ENCODE results near the gene GOLIM4.

The GOLIM4 gene

DNA sequence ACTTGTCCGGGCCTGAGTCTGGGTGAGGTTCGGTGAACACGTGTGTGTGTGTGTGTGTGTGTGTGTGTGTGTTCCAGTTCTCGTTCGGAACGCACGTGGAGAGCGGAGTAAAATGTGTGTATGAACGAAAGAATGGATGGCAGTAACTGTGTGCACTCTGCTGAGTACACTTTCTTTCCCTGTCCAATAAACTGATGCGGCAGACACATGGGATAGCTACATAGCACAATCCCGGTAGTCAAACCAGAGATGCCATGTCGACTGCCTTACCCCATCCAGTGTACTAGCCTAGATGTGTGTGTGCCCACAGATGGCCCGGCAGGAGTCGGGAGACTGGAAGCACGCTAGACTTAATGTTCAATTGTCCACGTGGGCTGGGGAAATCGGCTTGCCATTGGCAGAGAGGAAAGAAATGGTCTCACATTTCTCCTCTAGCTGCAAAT, 507 bp upstream of the GOLIM4 start:
- no peak for DNase-seq (ENCODE audit: low read depth)

DNA sequence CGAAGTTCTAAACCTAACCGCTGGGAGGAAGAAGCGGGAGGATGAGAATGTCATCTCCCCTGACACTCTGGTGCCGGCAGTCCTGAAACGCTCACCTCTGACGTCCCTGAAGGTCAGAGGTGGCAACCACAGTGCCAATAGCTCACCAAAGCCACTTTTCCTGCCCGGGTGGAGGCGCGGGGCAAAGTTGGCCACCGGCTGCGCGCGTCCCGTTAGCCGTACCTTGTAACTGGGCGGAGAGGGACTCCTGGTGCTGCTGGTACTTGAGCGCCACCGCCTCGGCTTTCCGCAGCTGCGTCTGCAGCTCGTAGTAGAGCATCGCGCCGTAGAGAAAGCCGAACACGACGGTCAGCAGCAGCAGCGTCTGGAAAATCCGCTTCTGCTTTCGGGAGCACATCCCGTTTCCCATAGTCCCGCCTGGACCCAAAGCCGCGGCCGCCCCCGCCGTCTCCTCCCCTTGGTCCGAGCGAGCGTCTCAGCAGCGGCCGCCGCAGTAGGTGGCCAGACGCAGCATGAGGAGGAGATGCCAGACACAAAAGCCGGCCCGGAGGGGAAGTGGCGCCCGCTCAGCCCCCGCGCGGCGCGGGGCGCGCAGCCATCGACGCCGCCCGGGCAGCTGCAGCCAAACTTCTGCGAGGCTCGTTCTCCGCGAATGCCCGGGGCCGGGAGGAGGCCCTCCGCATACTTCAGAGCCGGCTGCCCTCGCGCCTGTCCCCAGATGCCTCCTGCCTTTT, 680 bp downstream of the GOLIM4 start:
- no peak for DNase-seq (ENCODE audit: low read depth)

DNA sequence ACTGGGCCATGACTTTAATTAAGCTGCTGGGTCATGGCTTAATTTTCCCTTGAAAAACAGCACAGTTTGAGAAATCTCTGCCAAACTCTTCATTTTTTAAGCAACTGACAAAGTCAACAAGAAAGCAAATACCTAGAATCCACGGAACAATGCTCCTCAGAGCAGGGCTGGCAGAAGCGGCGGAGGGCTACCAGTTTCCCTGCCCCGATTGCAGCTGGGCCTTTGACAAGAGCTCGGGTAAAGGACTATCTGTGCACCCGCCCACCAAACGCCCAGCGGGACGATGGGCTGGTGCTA, 1.2 kb downstream of the GOLIM4 start:
- DNase-seq (ENCODE audit: low read depth) = no peak

DNA sequence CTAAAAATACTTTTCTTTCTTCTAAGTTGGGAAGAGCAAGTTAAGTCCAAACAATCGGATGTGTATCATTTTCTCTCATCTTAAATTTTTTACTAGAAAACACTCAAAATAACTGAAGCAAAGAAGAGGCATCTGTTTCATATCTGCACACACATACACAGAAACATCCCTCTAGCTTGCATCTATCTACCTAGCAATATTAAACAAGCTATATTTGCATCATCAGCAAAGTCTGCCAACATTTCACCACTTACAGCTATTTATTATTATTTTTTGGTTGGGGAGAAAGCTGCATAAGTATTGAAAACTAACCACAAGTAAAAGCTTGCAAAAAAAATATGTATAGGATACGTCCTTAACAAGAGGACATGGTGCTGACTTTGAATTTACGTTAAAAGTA, 1.9 kb downstream of the GOLIM4 start:
- DNase-seq (ENCODE audit: low read depth) = no peak

DNA sequence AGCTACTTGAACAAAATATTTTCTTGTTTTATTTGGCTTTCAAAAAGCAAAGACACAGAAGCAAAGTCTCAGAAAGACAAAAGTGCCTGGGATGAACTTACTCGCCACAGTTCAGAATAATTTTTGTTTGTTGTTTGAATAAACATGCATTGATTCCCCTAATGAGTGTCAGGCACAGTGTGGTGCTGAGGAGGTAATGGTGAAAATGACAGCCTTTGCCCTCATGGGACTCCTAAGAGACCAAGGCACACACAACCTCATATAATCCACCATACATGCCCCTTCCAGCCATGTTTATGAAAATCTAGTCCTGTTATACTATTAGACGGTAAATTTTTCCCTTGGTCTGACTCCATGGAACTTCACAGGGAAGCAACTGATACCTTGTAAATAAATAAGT, 2.5 kb downstream of the GOLIM4 start:
- no peak for DNase-seq (ENCODE audit: low read depth)

DNA sequence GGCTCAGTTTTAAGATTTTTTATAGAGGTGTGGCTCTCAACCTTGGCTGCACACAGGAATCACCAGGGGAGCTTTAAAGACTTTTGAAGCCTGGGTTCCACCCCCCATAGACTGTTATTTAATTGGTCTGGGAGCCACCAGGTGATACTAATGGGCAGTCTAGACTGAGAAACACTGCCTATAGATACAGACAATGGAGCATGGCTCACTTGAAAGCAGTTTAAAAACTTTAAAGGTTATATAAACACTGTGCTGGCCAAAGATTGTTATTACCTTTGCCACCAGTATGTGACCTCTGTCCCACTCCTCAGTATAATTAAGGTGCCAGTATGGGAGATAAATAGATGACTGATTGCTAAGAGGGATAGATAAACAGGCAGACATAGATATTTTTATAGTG, 3.8 kb downstream of the GOLIM4 start:
- no peak for DNase-seq (ENCODE audit: low read depth)

DNA sequence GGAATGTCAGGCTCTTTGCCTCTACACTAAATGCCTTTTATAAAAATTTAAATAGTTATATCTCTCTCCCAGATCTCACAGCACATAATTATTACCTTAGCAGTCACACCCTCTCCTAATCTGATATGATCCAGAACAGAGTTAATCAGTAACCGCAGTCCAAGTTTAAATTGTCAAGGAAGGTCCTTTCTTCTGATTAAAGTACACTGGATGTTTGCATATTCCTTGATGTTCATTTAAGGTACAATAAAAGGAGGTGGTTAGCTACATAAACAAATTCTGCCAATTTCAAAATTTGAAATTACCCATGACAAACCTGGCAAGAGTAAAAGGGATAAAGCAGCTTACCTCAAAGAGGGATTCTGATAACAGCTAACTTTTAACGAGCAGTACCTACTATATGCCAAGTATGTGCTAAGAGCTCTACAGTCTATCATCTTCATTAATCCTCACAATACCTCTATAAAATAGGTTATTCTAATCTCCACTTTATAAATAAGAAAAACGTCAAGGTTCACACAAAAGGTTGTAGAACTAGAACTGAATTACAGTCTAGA, 4.3 kb downstream of the GOLIM4 start:
- no peak for DNase-seq (ENCODE audit: low read depth)

DNA sequence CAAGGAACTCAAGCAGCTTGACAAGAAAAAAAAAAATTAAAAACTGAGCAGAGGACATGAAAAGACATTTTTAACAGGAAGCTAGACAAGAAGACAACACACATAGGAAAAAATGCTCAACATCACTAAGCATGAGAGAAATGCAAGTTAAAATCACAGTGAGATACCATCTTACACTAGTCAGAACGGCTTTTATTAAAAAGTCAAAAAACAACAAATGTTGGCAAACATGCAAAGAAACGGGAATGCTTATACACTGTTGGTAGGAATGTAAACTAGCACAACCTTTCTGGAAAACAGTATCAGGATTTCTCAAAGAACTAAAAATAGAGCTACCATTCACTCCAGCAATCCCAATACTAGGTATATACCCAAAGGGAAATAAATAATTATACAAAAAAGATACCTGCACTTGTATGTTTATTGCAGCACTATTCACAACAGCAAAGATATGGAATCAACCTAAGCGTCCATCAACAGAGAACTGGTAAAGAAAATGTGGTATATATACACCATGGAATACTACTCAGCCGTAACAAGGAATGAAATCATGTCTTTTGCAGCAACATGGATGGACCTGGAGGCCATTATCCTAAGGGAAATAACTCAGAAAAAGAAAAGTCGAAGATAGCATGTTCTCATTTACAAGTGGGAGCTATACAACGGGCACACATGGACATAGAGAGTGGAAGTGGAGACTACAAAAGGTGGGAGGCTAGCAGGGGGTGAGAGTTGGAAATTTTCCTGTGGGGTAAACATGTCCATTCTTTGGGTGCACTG, 5.2 kb downstream of the GOLIM4 start:
- DNase-seq (ENCODE audit: low read depth) = no peak

DNA sequence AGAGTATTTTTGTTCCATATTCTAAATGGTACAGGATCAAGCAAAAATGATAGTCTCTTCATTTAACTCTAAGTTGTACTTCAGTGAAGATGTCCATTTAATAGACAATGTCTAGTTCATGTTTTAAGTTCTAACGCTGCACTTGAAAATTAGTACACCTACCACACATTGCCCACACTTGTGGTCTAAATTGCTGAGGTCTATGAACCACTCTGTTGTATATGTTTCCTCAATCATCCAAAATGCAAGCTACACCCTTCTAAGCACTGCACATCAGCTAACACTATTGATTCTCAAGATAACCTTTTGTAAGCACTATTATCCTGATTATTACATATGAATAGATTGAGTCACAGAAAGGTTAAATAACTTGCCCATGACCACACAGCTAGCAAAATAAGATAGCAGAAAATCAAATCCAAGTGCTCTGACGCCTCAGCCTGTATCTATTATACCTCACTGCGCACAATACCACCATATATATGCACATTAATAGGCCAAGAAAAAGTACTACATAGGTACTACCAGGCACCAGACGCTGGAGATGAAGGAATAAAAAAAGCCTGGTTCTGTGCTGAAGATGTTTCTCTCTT, 6.4 kb downstream of the GOLIM4 start:
- no peak for DNase-seq (ENCODE audit: low read depth)

DNA sequence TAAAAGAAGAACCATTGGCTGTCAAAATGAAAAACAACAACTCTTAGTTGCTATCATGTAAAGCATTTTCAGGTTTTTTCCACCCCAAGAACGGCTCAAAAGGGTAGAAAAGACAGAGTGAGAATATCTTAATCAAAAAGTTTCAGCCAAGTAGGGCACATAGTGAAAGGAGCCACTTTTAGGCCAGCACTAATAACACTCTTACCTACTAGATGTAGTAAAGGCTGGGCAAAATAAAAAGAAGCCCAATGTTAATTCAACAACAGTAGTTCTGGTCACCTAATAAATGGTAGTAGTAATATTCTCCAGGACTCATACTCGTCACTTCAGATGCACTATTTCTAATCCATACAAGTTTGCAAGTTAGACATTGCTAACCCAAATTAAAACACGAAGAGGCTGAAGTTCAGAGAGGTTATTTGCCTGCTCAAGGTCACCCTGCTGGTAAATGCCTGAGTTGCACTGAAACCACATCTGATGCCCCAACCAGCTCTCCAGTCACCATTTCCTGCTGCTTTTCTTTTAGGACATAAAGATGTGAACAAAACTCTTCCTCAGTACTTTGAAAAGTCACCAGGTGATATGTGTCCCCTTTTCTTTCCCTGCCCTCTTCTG, 7.5 kb downstream of the GOLIM4 start:
- DNase-seq (ENCODE audit: low read depth) = no peak

DNA sequence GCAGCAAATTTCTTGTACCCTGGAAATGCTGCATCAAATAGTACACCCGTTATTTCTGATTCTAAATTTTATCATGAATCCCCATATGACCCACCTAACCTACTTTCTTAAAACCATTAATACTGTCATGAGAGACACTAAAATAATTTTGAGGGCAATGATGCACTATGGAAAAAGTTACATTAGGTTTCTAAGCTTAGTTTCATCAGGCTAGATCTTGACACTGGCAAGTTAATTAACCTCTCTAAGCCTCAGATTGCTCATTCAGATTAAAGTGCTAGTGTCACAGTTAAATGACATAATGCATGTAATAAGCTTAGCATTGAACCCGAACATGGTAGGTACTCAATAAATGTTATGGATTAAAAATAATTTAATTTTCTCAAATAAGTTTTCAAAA, 8.2 kb downstream of the GOLIM4 start:
- DNase-seq (ENCODE audit: low read depth) = no peak

DNA sequence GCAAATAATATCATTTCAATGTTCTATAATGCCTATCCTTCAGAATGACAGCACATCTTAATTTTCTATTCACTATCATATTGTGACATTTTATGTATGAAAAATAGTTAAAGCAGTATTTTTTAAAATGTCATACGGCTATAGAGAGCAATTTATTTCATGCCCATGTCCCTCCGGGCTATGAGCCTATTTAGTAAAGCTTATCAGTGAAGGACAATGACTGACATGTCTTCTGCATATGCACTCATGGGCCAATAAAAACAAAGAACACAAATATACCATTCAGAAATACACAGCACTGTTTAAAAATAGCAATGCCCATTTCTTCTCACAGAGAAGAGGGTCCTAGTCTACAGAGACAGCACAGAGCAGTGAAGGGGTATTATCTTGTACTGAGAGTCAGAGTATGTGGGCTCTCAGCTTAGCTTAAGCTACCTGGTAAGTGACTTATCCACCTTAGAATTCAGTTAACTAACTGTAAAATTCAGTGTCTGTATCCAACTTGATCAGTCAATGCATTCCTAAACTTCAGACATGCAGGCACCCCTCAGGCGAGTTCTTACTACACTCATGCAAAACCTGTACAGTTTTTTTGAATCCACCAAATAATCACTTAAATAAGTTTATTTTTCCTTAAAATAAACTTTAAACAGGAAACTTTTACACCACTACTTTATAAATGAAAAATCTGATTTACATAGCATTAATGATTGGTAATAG, 9.0 kb downstream of the GOLIM4 start:
- no peak for DNase-seq (ENCODE audit: low read depth)

DNA sequence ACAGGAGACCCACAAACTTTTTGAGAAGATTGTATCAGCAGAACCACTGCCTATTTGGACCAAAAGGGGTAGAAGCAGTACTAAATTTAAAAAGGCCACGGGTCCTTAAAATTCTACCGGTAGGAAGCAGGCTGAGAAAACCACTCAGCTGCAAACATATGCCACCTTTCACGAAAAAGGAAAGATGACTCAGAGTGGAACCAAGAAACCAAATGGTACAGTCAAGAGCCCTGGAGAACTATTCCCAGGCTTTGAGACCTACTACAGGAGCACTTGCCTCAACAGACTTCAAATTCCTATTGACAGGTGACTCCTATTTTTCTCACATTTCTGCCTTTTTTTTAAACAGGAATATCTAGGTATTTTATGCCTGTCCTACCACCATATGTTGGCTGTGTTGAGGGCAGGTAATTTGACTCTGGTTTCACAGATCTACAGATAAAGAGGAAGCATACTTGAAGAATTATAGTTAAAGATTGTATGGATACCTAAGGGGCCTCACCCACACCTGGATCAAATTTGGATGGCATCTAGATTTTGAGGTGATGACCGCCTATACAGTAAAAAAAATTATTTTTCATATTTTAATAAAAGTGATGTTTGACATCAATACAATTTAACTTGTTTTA, 10.1 kb downstream of the GOLIM4 start:
- DNase-seq (ENCODE audit: low read depth) = no peak

DNA sequence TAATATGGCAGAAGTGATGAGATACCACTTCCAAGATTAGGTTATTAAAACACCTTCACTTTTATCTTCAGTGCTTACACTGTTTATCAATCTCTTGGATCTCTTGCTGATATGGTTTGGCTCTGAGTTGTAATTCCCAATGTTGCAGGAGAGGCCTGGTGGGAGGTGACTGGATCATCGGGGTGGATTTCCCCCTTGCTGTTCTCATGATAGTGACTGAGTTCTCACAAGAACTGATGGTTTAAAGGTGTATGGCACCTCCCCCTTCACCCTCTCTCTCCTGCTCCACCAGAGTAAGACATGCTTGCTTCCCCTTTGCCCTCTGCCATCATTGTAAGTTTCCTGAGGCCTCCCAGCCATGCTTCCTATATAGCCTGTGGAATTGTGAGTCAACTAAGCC, 11.8 kb downstream of the GOLIM4 start:
- DNase-seq (ENCODE audit: low read depth) = no peak

DNA sequence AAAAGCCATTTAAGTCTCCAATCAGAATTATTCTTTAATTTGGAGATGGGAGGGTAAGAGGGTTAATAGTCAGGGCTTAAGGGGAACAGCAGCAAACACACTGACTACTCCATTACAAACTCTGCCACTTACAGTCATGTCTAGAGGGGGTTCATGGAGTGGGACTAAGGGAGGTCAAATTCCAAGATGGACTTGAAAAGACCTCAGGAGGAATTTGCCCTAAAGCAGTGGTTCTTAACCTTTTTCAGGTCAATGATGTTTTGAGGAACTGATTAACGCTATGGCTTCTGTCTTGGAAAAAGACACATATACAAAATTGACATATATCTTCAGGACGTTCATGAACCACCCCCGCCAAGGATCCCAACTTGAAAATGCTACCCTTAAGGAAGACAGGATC, 13.9 kb downstream of the GOLIM4 start:
- DNase-seq (ENCODE audit: low read depth) = no peak

DNA sequence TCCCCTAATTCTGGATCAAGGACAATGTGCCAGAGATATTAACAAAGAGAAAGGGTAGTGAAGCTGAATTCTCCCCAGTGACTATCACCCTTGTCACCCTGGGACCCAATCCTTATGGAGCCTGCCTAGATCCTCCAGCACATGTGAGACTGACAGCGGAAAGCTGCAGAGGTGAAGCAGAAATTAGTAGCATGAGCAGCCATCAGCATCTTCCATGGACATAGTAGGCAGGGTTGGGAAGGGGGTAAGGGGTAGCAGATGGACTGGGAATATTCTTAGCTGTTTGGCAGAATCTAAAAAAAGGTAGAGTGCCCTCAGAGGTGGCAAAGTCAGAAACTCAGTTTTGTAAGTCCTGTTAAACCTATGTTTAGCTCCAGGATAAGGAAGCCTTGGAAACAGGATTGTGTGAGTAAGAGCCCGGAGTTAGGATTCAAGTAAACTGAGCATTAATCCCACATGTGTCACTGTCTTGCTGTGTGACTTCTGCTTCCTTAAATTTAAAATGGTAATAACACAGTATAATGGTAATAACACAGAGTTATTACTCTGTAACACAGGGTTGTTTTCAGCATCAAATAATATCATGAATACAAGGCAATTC, 14.5 kb downstream of the GOLIM4 start:
- no peak for DNase-seq (ENCODE audit: low read depth)

DNA sequence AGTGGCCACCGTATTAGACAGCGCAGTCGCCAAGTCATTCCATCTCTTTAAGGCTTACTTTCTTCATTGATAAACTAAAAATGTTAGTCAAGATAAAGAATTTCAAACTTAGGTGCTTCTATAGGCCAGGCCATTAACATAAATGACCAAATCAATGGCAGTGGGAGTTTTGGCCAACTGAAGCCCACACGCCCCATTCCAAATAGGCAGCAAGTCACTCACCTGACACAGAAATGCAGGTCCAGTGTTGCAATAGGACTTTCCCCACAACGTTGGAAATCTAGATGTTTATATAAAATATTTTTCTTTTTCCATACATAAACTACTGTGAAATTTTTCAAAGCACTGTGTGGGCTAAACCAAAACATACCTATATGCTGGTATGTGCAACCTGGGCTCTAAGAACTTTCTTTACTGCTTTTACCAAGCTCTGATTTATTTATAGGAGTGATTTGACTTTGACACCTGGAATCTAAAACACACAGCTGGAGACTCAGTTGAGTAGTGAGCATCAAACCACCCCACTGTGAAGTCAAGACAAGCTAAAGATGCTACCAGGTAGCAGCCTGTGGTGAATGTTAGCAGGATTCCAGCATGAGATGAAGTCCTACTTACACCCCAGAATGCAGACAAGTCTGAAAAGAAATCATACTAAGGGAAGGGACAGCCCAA, 15.1 kb downstream of the GOLIM4 start:
- DNase-seq (ENCODE audit: low read depth) = no peak

DNA sequence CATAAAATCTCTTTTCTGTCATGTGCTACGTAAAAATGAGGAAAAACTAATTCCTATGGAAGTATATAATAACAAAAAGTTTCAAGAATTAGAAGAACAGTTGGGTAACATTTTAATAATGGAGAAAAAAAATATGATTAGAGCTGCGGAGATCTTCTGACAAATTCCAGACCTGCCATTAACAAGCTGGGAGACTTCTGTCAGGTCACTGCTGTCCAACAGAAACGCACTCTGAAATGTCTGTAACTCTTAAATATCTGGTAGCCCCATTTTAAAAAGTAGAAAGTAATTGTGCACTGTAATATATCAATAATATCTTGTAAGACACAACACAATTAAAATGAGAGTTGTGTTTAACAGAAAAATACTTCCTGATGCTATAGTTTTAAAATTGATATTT, 15.7 kb downstream of the GOLIM4 start:
- DNase-seq (ENCODE audit: low read depth) = no peak

DNA sequence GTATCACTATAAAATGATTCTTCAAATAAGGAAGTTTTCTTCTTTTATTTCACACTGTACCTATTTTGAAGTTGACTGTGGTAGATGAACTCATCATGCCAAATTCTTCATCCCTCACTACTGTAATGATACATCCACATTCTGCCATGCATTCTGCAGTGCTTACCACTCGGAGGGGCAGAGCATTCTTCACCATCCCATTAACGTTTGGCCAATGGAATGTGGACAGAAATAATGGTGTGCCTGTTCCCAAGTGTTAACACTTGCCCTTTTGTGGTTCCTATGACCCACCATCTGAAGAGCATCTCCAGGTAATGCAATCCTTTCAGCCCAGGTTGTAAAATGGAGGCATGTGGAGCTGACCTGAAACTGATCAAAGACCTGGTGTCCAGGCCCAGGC, 18.6 kb downstream of the GOLIM4 start:
- DNase-seq (ENCODE audit: low read depth) = no peak

DNA sequence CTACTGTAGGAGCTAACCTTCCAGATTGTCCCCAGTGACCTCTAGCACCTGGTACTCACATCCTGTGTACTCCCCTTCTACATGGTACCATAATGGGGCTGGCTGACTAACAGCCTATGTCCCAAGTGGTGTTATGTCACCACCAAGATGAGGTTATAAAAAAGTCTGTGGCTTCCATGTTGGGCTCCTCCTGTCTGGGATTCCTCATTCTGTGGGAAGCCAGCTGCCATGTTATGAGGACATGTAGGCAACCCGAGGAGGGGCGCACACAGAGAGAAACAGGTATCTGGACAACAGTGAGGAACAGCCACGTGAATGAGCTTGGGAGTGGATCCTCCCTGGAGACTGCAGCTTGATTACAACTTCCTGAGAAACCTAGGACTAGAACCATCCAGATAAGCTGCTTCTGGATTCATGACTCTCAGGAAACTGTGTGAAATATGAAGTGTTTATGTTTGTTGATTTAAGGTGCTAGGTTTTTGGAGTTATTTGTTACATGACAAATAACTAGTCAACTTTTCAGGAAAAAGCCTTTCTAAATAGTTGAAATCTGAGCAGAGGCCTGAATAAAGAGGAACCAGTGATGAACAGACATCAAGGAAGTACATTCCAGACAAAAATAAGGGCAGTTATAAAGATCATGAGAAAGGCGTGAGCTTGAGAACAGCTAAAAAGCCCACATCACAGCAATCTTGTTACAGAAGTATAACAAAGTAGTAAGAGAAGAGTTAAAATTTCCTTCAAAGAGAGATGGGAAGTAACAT, 21.7 kb downstream of the GOLIM4 start:
- DNase-seq (ENCODE audit: low read depth) = no peak
